ENCODE data around the gene CHPF. TPM values are rescaled to one million over a fixed set of nuclear protein-coding genes. Genes with fewer than 3 reads are reported as not detected.

CHPF gene
- total RNA-seq, 1 experiment from 2014 or later, result 228 TPM

- ATAC-seq (peak; percentile 82), DNase-seq (ENCODE audit: low read depth, low spot score) (no peak)
- H3K9me3 ChIP-seq (ENCODE audit: control insufficient read depth in 1 of 2, insufficient read depth in 1 of 2, low read depth in 1 of 2, low read length in 2 of 2), result no peaks in the 10 kb centered on the region
- peak overlapping the region; percentile 78 for H3K27ac ChIP-seq (ENCODE audit: low read depth, low read length)
- H3K27me3 ChIP-seq (ENCODE audit: insufficient read depth, low read length), result no peaks in the 10 kb centered on the region
- peak overlapping the region; percentile 77 for H2AFZ ChIP-seq (ENCODE audit: low read depth, low read length, poor library complexity, severe bottlenecking)
- no peaks in the 10 kb centered on the region for H4K20me1 ChIP-seq (ENCODE audit: insufficient read depth)
- no peaks in the 10 kb centered on the region for H3K9me2 ChIP-seq (ENCODE audit: insufficient read depth)
- intact Hi-C loops (cut with micrococcal nuclease), result loop anchor here (2.0 kb wide), 1 partner anchor 44 kb away; no protein-coding TSS in a partner anchor
- no peaks in the 10 kb centered on the region for H3K79me2 ChIP-seq (ENCODE audit: insufficient read depth, low read length)
- no TSS peak for BruUV-seq (replicated peaks)
- no peaks in the 10 kb centered on the region for H3K36me3 ChIP-seq (ENCODE audit: control insufficient read depth in 1 of 2, insufficient read depth in 2 of 2, low read length in 2 of 2)
- peaks cover 36 to 73% of the 10 kb centered on the region in 2 experiments for H3K4me1 ChIP-seq (ENCODE audit: control insufficient read depth in 1 of 2, insufficient read depth in 2 of 2, low read length in 2 of 2)
- peak overlapping the region; percentile 64 for H3K9ac ChIP-seq (ENCODE audit: low read length)
- ChIA-PET POLR2A (interaction anchor here (0.6 to 1.9 kb wide), 6 partner anchors 9 to 623 kb away, joined by 3 to 5 read pairs (median 4); partner anchors contain the start of gene GMPPA), CTCF (interaction anchor here (0.9 to 3.0 kb wide), 12 partner anchors 9 to 118 kb away, joined by 3 to 34 read pairs (median 10); partner anchors contain the start of gene GMPPA), RAD21 (ENCODE audit: low non-redundant PET in 1 of 2, low total read pairs in 2 of 2, uncharacterized antibody in 2 of 2, unreplicated experiment in 2 of 2) (interaction anchor here (0.7 to 1.9 kb wide), 4 partner anchors 22 to 118 kb away, joined by 3 to 8 read pairs (median 4); partner anchors contain the start of gene GMPPA (in 1 of the 2))
- H3K4me3 ChIP-seq (replicated peaks in 1 of 2; ENCODE audit: low read depth in 1 of 2, low read length in 2 of 2), result peak overlapping the region; percentile 21 to 49
- peak overlapping the region; percentile 88 for H3K4me2 ChIP-seq (ENCODE audit: low read length)
- TF ChIP-seq CTCF (IDR thresholded peaks at IDR 0.05 in 2 of 3, conservative IDR thresholded peaks at IDR 0.05 in 1 of 3; ENCODE audit: borderline replicate concordance in 1 of 3, insufficient read depth in 1 of 3, low read depth in 2 of 3, low read length in 2 of 3) (peak in 2 of 3 experiments; percentile 82 to 85; a peak in 4 of 6 replicates), POLR2AphosphoS5 (IDR thresholded peaks at IDR 0.05; ENCODE audit: low read depth, low read length) (peak; percentile 28; the same call in 1 of the 2 replicates), YY1 (IDR thresholded peaks at IDR 0.05; ENCODE audit: extremely low read depth, insufficient replicate concordance, low read depth, low read length) (no peak)
Measured at GRCh38 chr2:219521066-219521880, 22.3 kb downstream of the CHPF start.

All from HCT116 (cell line).